ENCODE measurements around the gene NAALADL2.
"Not testable (repeated sequence)": the region's sequence is repeated elsewhere in the genome, so short reads cannot be mapped to it uniquely, and the experiment has no call there.

NAALADL2 gene

DNA sequence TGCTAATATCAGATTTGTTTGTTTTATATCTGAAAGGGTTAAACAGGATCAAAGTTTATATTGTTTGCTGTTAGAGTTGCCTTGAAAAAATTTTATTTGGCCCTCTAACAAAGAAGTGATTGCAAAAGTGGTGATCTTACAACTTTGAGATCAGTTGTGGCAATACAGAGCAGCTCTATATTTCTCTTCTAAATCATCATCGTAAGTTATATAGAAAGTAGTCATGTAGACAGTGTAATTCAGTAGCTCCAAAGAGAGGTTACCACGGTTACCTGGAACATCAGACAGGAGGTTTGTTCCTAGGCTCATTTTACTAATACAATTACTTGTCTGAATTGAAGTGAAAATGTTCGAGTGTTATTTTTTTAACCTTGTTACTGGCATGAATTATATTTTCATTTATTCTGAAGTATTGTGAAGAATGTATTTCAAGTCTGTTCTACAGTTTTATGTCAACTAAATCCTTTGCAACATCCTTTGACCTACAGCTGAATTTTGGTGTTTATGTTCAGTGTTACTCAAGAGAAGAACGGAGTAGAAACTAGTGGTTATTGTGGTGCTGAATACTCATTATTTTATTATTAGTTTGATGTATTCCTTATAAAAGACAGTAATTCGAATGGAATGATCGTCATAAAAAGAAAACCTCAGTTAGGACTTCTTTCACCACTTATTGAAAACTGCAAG lies 214.2 kb downstream of the NAALADL2 start:
- DNase-seq (ENCODE audit: low spot score), result no peak

DNA sequence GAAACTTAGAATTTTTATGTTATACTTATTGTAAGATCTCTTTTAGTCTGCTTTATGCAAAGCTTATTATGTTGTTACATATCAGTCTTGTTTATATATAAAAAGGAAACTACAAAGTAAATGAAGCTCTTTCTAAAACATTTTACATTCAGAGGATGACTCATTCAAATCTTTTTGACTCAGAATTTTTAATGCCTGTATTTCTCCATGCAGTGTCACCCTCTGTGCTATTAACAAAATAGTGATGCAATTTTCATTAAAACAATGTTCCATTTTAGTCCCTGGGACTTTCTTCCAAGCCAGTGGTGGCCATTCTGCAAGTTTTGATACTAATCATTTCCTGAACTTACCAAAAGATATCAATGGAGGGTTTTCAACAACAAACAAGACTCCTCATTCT lies 216.1 kb downstream of the NAALADL2 start:
- peak; percentile 16 for DNase-seq (ENCODE audit: low spot score)

DNA sequence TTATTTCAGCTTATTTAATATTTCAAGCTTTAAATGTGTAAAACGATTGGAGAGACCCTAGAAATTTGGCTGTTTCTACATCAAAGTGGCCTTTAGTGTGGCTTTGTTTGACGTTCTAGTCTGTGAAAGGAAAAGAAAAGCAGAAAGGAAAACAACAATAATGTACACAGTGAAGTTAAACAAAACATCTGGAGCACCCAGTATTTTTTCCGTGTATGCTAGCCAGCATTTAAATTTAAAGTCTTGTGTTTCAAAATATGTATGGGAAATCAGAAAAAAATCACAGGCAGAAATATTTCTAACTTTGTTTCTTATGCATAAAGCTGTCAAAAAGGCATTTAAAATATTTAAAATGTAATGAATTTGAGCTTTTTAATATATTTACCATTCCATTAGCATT lies 218.1 kb downstream of the NAALADL2 start:
- no peak for DNase-seq (ENCODE audit: low spot score)

DNA sequence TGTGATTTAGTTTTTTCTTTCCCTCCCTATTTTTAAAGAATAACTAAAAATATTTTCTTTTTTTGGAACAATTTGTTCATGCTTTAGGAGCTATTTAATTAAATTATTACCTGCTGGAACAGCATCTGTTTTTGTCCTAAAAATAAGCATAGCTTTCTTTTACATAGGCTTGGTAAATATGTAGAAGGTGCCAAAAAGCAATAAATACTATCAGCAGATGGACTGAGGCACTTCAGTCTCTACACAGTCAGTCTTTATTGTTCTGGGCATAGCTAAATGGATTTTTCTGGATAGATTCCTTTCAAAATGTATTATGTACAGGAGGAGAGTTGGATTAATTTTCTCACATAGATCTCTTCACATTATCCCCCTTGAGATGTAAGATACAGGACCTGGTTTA lies 223.5 kb downstream of the NAALADL2 start:
- no peak for DNase-seq (ENCODE audit: low spot score)

DNA sequence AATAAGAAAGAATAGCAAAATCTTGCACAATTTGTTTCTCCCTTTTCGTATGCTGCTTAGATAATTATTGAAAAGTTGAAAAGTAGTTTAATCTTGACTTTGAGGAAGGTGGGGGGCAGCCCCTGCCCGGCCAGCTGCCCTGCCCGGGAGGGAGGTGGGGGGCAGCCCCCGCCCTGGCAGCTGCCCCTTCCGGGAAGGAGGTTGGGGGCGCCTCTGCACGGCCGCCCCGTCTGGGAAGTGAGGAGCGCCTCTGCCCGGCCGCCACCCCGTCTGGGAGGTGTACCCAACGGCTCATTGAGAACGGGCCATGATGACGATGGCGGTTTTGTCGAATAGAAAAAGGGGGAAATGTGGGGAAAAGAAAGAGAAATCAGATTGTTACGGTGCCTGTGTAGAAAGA lies 228.0 kb downstream of the NAALADL2 start:
- DNase-seq (ENCODE audit: low spot score), result not testable (repeated sequence)

DNA sequence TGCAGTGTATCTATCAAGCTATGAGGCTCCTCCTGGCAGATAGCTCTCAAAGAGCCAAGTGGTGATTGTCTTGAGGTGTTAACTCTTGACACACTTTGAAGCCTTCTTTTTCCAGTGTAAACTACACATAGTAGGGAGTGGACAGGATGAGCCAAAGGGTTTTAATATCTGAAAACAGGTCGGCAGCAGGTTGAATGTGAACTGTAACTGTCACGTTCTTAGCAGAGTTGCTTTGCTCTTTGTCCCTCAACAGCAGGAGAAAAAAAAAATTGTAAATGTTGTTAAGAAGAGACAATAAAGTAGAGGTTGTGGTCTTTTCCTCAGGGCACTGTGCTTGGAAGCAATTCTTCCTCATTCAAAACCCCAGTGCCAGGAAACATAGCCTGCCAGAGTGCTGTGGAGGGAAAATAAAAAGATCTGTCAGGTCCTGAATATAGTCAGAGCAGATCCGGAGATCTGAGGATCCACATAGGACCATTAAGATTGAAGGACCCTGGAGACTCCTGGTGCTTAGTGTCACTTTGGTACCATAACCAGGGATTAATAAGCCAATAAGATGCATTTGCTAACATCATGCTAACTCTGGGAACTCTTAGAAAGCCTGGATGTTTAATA lies 229.7 kb downstream of the NAALADL2 start:
- no peak for DNase-seq (ENCODE audit: low spot score)

DNA sequence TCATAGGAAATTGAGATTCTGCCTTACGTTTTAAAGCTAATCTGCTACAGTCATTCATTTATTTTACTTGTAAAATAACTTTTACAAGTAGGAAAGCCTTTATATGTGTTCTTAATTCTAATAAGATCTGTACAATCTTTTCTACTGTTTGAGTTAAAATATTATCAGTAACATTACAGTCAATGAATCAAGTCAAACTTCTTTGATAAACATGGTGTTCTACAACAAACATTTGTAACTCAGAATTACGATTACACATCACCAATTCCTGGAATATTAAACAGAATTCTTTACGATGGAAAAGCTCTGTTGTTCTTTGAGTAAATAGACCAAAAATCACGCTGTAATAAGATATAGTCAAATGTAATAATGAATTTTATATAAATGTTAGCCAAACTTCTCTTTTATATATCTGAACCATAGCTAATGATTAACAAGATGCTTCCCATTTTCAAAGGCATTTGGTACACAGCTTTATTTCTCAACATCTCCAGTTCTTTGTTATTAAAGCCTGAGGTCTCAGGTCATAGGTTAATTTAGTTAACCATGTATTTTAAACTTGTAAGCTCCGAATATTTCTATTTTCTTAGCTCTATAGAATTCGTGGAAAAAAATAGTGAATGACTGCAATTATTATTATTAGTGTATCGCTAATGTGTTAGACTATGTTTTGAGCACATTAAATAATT lies 232.4 kb downstream of the NAALADL2 start:
- DNase-seq (ENCODE audit: low spot score), result no peak

DNA sequence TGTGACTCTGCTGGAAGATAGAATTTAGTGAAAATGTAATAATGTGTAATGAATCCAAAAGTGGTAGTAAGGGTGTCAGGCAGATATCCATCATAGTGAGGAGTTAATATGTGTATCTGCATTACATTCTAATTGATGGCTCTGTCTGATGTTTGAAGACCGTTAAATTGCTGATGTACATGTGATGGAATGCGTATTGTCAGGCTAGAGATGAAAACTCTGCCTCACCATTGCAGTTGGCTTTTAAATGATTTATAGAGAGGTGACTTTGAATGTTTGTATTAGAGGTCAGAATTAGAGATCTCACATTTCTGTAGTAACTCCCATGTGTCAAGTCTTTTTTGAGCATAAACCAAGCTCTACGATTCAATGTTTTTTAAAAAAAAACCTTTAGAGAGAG lies 234.6 kb downstream of the NAALADL2 start:
- no peak for DNase-seq (ENCODE audit: low spot score)

DNA sequence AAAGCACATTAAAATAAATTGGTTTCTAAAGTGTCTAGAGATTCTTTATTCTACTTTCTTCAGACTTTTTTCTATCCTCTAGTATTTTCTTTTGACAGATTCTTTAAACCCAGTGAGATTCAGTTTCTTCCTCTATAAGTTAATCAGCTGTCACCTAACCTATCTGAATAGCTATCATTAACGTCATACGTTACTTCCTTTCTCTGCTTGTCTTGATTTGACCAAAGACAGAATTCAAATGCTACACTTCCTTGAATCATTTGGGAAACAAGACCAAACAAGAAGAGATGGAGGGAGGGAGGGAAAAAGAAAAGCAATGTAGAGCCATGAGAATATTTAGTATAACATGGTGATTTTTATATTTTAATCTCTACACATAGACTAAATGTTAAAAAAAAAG lies 235.2 kb downstream of the NAALADL2 start:
- DNase-seq (ENCODE audit: low spot score), result no peak

DNA sequence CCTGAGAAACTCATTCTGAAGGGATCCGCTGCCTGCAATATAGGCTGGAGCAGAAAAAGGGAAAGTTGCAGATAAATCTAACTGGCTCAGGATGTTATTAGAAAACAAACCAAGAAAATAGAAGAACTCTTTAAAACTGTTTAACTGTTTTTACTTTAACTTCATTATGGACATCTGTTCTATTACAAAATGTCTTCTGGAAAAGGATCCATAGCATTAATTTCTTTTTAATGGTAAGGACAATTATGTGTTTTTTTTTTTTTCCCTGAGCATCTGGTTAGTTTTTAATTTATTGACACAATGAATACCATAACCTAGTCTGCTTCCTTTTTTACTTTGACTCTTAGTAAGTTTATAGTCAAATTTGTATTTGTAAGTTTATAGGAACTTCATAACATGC lies 239.5 kb downstream of the NAALADL2 start:
- no peak for DNase-seq (ENCODE audit: low spot score)

DNA sequence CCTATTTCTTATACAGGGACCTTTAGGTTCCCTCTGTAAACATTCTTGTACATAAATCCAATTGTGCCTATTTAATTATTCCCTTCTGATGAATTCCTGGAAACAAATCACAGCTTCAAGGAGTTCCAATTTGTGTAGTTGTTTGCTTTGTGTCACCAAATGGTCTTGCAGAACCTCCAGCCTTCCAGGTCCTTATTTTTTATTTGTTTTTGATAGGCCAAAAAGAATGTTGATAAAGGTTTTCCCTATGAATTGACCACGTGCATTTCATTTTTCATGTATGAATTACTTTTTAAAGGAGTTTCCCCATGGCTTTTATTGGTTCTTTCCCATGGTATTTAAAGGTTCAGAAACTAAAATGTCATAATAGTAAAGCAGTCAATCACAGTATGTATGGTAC lies 243.0 kb downstream of the NAALADL2 start:
- no peak for DNase-seq (ENCODE audit: low spot score)

DNA sequence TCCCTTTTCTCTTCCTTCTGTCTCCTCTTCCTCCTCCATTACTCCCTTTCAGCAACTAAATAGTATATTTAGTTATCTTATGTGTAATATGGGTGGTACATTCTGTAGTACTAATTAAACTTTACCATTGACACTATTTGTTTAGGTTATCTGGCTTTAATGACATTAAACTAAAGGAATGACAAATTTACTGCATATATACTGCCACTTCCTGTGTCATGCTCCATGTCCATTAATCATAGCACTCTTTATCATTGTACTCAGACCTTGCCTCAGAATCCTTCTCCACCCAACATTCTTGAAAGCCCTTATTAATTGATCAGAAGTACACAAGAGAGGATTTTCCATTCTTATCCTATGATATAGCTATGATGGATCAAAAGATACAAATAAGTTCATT lies 244.2 kb downstream of the NAALADL2 start:
- DNase-seq (ENCODE audit: low spot score), result no peak

DNA sequence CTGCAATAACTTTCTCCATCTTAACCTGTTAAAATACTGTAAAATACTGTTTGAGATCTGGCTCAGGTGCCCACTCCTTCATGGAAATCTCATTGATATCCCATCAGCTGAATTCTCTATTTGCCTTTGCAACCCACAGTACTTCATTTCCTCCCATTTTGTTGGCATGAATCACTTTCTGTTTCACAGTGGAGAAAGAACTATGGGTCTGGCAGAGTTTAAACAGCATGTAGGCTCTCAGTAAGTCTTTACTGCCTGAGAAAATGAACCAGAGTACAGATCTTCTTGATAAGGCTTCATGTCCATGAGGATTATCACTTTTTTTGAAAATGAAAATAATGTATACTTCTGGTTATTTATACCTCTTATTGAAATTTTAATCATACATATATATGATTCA lies 245.9 kb downstream of the NAALADL2 start:
- DNase-seq (ENCODE audit: low spot score), result no peak

DNA sequence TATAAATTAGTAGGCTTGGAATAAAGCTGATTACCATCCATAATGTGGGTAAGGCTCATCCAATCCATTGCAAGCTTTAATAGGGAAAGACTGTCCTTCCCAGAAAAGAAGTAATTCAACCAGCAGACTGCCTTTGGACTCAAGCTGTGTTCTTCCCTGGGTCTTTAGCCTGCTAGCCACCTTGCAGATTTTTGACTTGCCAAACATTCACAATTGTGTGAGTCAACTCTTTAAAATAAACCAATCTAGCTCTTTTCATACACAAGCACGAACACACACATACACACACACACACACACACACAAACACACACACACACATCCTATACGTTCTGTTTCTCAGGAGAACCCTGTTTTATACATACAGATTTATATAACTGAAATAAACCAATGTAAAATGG lies 248.1 kb downstream of the NAALADL2 start:
- DNase-seq (ENCODE audit: low spot score), result no peak

DNA sequence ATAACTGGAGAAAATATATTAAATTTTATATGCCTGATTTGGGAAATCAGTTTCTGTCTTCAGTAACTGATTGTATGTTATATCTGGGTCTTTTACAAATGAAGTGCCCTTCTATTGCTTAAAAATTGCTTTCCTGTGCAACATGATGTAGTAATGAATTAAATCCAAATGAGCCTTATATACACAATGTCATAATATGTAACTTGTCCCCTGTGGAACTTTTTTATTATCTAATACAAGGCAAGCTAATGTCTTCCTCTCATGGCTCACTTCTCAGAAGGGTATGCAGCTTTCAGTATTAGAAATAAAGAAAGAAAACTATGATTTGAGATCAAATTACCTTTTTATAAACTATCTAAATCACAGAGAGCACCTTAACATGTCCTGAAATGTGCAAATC lies 248.9 kb downstream of the NAALADL2 start:
- no peak for DNase-seq (ENCODE audit: low spot score)

DNA sequence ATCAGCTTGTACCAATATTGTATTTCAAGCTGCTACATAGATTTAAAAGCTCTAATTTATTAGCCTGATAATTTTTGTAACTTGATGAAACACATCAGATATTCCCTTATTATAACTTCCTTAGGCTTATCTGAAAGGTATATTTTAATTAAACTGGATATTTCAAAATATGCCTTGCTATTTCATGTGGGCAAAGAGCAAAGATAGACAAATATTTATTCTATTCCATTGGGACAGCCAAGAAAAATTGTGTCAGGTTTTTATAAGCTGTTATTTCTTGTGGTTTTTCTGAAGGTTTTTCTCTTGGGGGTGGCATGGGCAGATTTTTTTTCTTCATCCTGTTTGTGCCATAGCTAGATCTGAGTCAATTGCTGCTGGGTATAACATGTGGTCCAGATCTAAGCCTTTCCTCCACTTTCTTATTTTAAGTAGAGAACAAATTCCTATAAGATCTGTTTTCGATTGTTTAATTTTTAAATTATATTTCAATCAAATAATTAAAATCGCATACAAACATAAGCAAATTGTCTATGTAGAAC lies 249.5 kb downstream of the NAALADL2 start:
- DNase-seq (ENCODE audit: low spot score), result no peak

DNA sequence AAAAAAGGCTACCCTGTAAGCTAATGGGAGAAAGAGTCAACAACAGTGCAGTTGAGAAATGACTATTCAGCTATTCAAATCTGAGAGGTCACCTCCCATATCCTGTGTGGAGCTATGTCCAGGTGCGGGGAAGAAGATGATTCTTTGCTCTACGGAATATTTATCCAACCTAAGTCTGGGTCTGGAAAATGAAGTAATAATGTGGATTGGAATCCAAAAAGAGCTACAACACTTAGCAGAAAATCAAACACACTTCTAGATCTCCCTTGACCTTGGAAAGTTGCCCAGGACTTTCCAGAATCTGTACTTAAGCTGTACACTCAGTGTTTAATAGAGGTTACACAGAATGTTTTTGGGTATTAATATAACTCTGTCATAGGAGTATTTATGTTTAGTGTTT lies 251.9 kb downstream of the NAALADL2 start:
- DNase-seq (ENCODE audit: low spot score), result no peak

DNA sequence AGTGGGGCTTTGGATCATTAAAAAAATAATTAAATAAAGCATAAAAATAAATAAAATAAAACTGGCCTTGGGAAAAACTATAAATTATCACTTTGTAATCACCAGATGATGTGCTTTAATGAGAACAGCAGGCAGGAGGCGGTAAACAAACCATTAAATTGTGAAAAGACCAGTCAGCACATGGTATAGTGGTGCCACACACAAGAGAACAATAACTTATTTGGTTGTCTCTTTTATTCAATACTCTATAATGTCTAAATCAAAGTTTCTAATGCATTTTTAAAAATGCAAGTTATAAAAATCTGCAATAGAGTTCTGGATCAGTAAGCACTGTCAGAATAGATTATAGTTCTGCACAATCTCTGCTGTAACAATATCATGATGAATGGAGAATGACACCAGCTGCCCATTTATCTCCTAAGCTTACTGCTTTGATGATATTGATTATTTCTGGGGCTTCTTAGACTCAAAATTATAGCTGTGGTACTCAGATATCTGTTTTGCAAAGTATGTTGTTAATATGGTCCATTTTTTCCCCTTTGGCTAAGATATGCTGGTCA lies 259.3 kb downstream of the NAALADL2 start:
- no peak for DNase-seq (ENCODE audit: low spot score)

DNA sequence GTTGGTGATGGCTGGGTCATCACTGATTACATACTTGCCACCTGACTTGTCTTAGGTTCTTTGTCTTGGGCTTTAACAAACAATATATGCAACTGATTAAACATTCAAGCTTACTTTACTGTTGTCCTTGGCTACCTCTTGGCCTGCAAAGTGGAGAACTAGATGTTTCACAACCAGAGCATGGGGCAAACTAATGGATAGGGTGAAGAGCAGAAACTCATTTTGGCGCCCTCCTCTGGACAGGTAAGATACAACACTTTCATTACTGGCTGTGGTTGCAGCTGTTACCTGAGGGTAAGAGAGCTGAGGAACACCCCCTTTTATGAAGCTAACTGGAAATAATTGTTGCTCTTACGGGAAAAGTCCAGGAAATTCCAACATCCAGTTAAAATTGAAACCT lies 262.1 kb downstream of the NAALADL2 start:
- no peak for DNase-seq (ENCODE audit: low spot score)

DNA sequence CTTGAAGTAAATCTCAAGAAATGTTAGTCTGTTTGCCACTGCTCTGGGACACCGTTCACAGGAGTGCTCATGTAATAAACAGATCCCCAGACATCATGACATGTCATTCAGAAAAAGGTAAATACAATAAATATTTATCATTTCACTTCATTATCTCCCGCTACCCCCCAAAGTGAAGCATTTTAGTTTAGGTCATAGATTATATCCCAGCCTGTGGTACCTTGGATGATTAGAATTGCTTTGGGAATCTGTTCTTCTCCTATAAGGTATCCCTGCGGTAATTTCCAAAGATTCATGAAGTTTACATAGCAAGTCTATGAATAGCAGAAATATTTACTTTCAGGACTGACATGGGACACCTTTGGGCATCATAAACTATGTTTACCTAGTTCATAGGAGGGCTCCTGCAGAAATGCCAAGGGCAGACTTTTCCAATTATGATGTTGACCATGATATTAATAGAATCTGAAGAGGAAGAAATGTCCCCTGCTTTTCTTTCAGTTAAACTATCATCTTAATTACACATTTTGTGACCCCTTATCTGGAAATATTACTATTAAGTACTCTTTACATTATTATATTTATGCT lies 268.0 kb downstream of the NAALADL2 start:
- no peak for DNase-seq (ENCODE audit: low spot score)

DNA sequence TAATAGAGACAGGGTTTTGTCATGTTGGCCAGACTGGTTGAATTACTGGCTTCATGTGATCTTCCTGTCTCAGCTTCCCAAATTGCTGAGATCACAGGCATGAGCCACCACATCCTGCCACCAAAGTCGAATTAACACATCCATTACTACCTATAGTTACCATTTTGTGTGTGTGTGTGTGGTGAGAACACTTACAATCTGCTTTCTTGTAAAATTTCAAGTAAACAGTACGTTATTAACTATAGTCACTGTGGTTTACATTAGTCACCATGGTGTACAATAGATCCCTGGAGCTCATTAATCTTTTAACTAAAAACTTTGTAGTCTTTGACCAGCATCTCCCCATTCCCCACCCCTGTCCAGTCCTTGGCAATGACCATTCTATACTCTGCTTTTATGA lies 270.0 kb downstream of the NAALADL2 start:
- no peak for DNase-seq (ENCODE audit: low spot score)

DNA sequence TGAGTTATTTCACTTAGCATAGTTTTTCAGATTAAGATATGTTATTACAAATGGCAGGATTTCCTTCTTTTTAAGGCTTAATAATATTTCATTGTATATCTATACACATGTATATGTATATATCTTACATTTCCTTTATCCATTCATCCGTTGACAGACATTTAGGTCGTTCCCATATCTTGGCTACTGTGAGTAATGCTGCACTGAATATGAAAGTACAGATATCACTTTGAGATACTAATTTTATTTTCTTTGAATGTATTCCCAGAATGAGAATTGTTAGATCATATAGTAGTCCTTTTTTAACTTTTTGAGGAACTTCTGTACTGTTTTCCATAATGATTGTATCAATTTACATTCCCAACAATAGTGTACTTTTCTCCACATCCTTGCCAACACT lies 270.4 kb downstream of the NAALADL2 start:
- no peak for DNase-seq (ENCODE audit: low spot score)

DNA sequence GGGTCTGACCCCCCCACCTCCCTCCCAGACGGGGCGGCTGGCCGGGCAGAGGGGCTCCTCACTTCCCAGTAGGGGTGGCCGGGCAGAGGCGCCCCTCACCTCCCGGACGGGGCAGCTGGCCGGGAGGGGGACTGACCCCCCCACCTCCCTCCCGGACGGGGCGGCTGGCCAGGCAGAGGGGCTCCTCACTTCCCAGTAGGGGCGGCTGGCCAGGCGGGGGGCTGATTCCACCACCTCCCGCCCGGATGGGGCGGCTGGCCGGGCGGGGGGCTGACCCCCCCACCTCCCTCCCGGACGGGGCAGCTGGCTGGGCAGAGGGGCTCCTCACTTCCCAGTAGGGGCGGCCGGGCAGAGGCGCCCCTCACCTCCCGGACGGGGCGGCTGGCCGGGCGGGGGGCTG lies 272.7 kb downstream of the NAALADL2 start:
- DNase-seq (ENCODE audit: low spot score), result not testable (repeated sequence)

Data from RKO (cell line).